ENCODE results near the gene CDC34. TPM values are rescaled to one million over a fixed set of nuclear protein-coding genes. Genes with fewer than 3 reads are reported as not detected.

The CDC34 gene
- total RNA-seq, 1 donor from 2014 or later: 78.2 TPM

DNA sequence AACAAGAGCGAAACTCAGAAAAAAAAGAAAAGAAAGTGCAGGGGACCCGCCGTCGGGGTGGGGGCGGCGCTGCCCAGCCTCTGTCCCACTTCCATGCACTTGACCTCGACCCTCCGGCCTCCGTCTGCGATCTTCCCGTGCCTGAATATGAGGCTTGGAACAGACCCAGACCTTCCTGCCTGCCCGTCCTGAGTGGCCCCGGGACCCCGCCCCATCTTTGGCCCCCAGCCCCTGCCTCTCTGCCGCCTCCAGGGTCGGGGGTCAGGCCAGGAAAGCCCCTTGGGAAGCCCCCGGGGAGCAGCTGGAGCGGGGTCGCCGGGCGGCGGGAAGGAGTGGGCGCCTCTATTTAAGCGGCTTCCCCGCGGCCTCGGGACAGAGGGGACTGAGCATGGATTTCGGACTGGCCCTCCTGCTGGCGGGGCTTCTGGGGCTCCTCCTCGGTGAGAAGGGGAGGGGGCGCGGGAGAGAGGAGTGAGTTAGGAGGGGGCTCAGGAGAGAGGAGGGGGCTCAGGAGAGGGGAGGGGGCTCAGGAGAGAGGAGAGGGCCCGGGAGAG, 35.4 kb upstream of the CDC34 start, which contains the start of gene MADCAM1:
TSS of gene MADCAM1 (plus strand) at position 375 of the 554 bp plus-strand sequence. CDS start at position 389, 14 bp downstream.
- no peak for DNase-seq (ENCODE audit: low spot score)

DNA sequence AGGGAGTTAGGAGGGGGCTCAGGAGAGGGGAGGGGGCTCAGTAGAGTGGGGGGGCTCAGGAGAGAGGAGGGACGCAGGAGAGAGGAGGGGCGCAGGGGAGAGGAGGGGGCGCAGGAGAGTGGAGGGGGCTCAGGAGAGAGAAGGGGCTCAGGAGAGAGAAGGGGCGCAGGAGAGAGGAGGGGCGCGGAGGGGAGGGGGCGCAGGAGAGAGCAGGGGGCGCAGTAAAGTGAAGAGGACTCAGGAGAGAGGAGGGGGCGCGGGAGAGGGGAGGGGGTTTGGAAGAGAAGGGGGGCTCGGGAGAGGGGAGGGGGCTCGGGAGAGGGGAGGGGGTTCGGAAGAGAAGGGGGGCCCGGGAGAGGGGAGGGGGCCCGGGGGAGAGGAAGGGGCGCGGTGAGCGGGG, 34.6 kb upstream of the CDC34 start:
- intact Hi-C loops (cut with DNase I): no loop called here
- DNase-seq (ENCODE audit: low spot score): no peak

More for the DNA sequence above, 35.4 kb upstream of the CDC34 start, which contains the start of gene MADCAM1:
- intact Hi-C loops (cut with DNase I): no loop called here

DNA sequence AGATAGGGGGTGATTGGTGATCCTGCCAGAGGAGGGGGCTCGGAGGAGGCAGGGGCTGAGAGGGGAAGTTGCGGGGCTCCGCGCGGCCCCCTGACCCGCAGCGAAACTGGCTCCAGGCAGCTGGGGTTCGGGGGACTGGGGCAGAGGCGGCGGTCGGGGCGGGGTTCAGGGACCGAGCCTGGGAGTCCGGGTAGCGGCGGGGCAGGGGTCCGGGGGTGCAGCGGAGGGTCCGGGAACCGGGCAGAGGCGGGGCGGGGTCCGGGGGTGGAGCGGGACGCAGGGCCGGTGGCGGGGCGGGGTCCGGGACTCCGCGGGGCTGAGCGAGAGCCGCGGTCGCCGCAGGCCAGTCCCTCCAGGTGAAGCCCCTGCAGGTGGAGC, 34.1 kb upstream of the CDC34 start:
- intact Hi-C loops (cut with DNase I): no loop called here
- DNase-seq (ENCODE audit: low spot score): no peak

DNA sequence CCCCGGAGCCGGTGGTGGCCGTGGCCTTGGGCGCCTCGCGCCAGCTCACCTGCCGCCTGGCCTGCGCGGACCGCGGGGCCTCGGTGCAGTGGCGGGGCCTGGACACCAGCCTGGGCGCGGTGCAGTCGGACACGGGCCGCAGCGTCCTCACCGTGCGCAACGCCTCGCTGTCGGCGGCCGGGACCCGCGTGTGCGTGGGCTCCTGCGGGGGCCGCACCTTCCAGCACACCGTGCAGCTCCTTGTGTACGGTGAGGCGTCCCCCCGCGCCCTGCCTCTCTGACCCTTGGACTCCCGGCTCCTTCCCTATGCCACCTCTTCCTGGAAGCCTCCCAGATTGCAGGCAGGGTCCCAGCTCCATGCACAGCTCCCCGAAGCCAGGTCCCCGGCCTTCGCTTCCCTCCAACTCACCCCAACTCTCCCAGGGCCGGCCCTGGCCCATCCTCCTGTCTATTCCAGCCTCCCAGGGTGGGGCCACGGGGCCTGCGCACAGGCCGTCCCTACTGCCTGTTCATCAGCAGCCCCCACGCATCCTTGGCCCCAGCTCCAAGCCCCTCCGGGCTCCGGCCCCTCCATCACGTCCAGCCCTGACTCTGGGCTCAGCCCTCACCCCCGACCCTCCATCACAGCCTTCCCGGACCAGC, 33.6 kb upstream of the CDC34 start:
- intact Hi-C loops (cut with DNase I): no loop called here
- DNase-seq (ENCODE audit: low spot score): no peak

DNA sequence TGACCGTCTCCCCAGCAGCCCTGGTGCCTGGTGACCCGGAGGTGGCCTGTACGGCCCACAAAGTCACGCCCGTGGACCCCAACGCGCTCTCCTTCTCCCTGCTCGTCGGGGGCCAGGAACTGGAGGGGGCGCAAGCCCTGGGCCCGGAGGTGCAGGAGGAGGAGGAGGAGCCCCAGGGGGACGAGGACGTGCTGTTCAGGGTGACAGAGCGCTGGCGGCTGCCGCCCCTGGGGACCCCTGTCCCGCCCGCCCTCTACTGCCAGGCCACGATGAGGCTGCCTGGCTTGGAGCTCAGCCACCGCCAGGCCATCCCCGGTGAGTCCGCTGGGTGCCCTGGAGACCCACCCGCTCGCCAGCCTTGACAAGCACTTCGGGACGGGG, 33.1 kb upstream of the CDC34 start:
- DNase-seq (ENCODE audit: low spot score): no peak
- intact Hi-C loops (cut with DNase I): no loop called here

DNA sequence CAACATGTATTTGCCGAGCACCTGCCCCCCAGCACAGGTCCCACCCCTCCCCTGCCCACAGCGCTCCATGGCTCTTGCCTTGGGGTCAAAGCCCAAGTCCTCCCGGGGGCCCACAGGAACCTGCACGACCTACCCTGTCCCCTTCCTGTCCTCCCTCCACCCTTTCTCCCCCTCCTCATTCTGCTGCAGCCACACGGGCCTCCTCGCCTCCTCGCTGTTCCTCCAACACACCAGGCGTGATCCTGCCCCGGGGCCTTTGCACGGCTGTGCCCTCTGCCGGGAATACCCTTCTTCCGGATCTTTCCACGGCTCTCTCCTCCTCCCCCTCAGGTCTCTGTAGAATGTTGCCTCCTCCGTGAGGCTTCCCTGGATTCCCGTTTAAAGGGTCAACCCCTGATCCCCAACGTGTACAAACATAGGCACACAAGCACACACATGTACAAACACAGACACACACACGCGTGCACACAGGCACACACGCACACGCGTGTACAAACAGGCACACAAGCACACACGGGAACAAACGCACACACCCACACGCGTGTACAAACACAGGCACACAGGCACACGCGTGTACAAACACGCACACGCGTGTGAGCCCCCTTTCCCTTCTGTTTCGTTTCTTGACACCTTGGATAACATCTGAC, 32.5 kb upstream of the CDC34 start:
- intact Hi-C loops (cut with DNase I): no loop called here

DNA sequence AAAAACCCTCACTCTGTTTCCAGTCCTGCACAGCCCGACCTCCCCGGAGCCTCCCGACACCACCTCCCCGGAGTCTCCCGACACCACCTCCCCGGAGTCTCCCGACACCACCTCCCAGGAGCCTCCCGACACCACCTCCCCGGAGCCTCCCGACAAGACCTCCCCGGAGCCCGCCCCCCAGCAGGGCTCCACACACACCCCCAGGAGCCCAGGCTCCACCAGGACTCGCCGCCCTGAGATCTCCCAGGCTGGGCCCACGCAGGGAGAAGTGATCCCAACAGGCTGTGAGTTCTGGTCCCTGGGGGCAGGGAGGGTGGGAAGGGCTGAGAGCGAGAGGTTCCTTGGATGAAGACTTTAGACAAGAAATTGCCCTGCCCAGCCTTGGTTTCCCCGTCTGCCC, 29.9 kb upstream of the CDC34 start:
- intact Hi-C loops (cut with DNase I): no loop called here
- no peak for DNase-seq (ENCODE audit: low spot score)

More for the DNA sequence above, 32.5 kb upstream of the CDC34 start:
- DNase-seq (ENCODE audit: low spot score): no peak

DNA sequence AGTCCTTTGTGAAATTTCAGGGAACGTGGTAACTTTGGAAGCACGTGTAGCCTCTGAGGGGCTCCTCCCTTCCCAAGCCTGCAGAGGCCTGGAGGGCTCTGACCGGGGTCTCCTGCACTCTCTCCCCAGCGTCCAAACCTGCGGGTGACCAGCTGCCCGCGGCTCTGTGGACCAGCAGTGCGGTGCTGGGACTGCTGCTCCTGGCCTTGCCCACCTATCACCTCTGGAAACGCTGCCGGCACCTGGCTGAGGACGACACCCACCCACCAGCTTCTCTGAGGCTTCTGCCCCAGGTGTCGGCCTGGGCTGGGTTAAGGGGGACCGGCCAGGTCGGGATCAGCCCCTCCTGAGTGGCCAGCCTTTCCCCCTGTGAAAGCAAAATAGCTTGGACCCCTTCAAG, 26.9 kb upstream of the CDC34 start:
- intact Hi-C loops (cut with DNase I): no loop called here
- no peak for DNase-seq (ENCODE audit: low spot score)

DNA sequence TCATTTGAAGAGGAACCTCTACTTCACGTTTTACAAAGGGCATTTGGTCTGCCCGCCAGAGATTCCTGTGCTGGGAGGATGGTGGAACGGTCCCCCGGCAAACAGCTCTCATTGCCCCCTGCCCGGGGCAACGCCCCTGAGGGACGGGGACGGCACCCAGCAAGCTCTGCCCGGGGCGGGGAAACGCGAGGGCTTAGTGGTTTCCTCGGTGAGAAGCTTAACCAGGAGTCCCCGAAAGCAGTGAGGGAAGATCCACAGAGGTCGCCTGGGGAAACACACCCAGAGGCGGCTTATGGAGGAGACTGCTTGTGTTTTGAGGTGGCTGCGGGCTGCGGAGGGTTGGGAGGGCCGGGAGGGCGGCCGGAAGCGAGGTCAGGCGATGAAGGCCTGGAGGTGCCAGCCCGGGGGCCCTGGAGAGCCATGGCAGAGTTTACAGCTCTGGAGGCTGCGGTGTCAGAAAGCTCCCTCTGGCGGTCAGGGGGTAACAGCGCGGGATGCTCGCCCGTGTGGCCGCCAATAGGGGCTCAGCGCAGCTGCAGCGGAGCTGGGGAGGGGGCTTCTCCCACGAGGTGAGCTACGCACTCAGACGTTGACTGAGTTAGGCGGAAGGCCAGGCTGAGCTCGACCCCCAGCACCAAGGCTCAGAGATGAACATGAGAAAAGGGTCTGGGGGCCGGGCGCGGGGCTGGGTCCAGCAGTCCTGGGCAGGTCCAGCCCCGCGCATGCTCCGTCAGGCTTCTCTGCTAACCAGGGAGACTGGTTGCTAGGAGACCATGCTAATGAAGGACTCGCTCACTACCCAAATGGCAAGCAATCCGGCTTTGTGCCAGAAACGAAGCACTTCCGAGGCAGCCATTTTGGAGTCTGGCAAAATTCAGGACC, 24.9 kb upstream of the CDC34 start:
- intact Hi-C loops (cut with DNase I): loop anchor here (1.0 to 2.0 kb wide), 2 partner anchors 17 to 290 kb away; partner anchors contain the start of gene PTBP1
- DNase-seq (ENCODE audit: low spot score): peak; percentile 99

DNA sequence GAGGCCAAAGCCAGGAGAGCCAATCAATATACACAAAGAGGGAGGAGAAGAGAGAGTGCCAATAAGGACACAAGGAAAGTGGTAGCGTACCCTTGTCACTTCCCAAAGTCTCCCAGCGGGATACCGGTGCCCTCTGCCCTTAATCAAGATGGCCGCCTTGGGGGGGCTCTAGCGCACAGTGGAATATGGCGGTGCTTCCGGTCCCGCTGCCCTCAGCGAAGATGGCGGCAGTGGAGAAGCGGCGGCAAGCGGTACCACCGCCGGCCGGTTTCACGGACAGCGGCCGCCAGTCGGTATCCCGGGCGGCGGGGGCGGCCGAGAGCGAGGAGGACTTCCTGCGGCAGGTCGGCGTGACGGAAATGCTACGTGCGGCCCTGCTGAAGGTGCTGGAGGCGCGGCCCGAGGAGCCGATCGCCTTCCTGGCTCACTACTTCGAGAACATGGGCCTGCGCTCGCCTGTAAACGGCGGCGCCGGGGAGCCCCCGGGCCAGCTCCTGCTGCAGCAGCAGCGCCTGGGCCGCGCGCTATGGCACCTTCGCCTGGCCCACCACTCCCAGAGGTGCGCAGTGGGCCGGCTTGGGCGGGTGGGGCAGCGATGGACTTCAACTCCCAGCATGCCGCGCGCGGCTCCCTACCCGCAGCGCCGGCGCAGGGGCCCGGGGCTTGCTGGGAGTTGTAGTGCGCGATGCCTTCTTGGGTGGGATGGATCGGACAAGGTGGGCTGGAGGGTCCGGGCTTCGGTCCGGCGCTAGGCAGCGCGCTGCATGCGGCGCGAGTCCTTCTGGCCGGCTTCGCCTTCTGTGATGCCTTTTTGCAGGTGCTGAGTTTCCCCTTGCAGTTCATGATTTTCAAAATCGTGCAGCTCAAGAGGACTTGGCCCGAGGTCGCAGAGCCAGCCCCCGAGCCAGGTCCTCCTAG, 24.0 kb upstream of the CDC34 start, which contains the start of gene TPGS1:
TSS of gene TPGS1 (plus strand) at position 212 of the 918 bp plus-strand sequence. CDS start at position 222, 10 bp downstream.
- intact Hi-C loops (cut with DNase I): loop anchor here (1.0 to 2.0 kb wide), 2 partner anchors 18 to 289 kb away; partner anchors contain the start of gene PTBP1
- DNase-seq (ENCODE audit: low spot score): peak; percentile 97

DNA sequence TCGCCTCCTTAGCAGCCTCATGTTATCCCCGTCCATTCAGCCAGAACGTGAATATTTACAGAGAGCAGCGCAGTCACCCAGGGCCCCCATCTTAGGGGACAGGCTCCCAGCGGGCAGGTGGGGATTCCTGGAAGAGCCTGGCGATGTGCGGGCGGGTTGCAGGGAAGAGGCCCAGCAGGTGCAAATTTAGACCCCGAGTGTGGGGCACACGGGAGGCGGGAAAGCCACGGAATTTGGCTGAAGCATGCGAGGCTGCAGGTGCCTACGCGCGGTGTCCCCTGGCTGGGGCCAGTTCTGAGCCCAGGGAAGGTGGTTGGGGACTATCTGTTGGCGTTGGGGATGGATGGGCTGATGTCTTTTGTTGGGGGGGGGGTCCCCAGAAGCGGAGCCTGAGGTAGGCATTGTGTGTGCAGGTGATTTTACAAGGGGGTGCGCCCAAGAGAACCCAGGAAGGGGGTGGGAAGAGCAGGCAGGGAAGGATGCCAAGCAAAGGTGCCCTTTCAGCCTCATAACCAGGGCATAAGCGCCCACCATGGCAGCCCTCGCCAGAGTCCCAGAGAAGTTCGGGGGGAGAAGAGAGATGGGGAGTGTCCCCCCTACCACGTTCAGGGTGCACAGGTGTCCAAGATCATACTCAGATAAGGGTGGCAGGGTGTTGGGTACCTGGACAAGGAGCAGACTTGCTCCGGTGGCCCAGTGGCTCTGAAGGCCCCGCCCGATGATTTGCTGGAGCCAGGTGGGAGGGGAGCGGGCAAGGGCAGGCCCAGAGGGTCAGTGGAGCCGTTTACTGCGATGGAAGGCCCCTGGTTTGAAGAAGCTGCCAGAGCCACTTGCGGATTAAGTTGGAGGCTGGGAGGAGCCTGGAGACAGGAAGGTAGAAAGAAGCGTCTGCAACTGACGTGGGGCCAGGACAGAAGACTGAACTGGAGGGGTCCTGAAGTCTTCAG, 23.1 kb upstream of the CDC34 start:
- DNase-seq (ENCODE audit: low spot score): no peak
- intact Hi-C loops (cut with DNase I): no loop called here

DNA sequence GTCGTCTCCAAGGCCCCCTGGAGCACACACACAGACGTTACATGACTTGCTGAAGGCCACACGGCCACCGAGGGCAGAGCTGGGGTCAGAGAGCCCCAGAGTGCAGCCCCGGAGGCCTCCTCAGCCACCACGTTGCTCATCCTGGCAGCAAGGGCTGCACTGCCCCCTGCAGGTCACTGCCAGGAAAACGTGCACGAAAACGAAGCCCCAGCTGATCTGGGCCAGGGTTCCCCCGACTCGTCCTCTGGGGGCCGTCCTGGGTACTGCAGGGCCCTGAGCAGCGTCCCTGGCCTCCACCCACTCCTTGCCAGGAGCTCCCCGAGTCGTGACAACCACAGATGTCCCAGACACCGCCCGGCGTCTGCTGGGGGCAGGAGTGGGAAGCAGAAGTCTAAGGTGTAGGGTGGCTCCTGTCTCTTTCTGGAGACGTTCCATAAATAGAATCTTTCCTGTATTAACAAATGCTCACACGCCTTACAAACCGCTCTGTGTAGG, 20.9 kb upstream of the CDC34 start:
- DNase-seq (ENCODE audit: low spot score): peak; percentile 90
- intact Hi-C loops (cut with DNase I): no loop called here

DNA sequence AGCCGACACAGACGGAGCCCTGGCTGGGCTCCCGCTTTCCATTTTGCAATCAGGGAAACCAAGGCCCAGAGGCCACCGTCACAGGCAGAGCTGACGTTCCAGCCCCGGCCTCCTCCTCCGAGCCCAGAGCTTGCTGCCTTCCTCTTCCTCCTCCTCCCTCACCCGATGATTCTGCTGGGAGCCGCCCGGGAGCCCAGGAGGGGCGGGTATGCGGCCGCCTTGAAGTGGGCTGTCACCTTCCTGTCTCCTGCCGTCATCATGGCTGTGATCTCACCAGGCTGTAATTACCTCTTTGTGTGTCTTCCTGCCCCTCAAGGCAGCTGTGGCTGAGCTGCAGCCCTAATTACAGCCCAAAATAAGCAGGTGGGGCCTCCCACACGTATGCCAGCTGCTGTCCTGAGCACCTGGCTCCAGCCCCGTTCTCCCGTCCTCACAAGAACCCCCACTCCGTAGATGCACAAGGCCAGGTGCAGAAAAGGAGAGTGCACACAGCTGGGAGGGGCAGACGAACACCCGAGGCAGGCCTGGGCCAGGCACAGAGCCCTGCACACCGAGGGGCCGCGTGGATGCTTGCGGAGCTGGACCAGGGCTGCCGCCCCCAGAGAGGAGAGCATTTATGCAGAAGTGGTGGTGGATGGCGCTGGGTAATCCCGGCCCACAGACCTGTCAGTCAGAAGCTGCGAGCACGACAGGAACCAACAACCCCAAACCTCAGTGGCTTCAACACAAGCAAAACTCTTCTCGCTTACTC, 20.3 kb upstream of the CDC34 start:
- intact Hi-C loops (cut with DNase I): no loop called here
- no peak for DNase-seq (ENCODE audit: low spot score)

DNA sequence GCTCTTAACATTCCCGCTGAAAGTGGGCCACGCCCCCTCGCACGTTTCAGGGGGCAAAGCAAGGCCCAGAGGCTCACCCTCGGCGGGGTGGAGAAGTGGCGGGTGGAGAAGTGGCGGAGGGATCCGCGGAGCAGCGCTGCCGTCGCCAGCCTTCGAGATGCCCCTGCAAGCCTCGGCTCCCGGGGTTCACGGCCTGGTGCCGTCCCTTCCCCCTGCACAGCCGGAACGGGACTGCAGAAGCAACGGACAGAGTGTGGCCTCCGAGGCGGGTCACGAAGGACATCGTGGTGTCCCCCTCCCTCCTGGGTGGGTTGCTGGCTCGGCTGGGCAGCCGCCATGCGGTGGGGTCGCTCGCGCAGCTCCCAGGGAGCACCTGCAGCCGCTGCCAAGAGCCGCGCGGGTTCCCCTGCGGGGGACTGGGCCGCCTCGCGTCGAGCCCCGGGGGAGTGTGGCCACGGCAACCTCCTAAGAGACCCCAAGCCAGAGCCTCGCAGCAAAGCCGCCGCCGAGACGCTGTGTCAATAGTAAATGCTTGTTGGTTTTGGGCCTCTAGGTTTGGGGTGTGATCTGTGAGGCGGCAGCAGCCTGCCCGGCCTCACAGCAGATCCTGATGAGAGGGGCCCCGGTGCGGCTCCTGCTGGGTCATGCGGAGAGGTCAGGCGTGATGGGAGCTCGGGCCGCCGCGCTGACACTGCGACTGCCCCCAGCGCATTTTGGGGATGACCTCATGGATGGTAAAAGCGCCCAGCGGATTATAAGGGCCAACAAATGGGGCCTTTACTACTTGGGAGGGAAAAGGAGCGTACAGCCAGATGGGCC, 18.8 kb upstream of the CDC34 start:
- intact Hi-C loops (cut with DNase I): no loop called here
- no peak for DNase-seq (ENCODE audit: low spot score)

DNA sequence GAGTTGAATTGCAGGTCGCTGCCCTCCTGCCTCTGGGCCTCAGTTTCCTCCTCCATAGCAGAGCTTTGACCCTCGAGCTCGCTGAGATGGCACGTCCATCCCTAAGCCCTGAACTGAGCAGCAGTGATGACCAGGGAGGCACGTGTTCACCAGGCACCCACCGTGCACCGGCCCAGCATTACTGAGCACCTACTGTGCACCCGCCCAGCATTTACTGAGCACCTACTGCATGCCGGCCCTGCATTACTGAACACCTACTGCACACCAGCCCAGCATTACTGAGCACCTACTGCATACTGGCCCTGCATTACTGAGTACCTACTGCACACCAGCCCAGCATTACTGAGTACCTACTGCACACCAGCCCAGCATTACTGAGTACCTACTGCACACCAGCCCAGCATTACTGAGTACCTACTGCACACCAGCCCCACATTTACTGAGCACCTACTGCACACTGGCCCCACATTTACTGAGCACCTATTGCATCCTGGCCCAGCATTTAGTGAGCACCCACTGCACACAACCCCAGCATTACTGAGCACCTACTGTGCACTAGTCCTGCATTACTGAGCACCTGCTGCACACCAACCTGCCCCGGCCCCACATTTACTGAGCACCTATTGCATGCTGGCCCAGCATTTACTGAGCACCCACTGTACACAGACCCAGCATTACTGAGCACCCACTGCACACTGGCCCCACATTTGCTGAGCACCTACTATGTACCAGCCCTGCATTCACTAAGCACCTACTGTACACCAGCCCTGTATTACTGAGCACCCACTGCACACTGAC, 18.0 kb upstream of the CDC34 start:
- intact Hi-C loops (cut with DNase I): no loop called here
- DNase-seq (ENCODE audit: low spot score): no peak
